ENCODE data around the gene RGS14. TPM values are rescaled to one million over a fixed set of nuclear protein-coding genes. Genes with fewer than 3 reads are reported as not detected.

RGS14 gene
- total RNA-seq, 1 experiment from 2014 or later: 9.4 TPM

DNA sequence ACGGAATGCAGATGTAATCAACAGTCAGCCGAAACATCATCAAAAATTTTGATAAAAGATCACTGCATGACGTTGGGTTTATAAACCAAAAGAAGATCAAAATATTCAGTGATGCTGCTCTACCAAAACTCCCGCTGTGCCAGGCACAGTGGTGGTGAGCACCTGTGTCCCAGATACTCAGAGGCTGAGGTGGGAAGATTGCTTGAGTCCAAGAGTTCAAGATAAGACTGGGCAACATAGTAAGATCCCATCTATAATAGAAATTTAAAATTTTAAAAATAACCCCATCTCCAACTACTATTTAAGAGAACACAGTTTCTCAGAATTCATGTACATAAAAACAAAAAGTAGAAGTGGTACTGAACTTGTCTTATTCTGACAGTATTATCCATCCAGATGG lies 10.0 kb upstream of the RGS14 start:
- ATAC-seq (no peak), DNase-seq (ENCODE audit: low read depth, low spot score) (no peak)
- H4K20me1 ChIP-seq (ENCODE audit: insufficient read depth): peaks cover 3% of the 10 kb centered on the region; the same call in 1 of the 2 replicates
- peaks cover 14 to 16% of the 10 kb centered on the region in 2 experiments for H3K4me1 ChIP-seq (ENCODE audit: control insufficient read depth in 1 of 2, insufficient read depth in 2 of 2, low read length in 2 of 2)
- RAD21 ChIA-PET (ENCODE audit: low non-redundant PET in 1 of 2, low total read pairs in 2 of 2, uncharacterized antibody in 2 of 2, unreplicated experiment in 2 of 2): no interaction called here
- no peaks in the 10 kb centered on the region for H3K9me3 ChIP-seq (ENCODE audit: control insufficient read depth in 1 of 2, insufficient read depth in 1 of 2, low read depth in 1 of 2, low read length in 2 of 2)
- BruUV-seq (replicated peaks): no TSS peak
- no peak overlapping the region for H3K9ac ChIP-seq (ENCODE audit: low read length)
- no peak overlapping the region for H3K4me2 ChIP-seq (ENCODE audit: low read length)
- no peaks in the 10 kb centered on the region for H3K27me3 ChIP-seq (ENCODE audit: insufficient read depth, low read length)
- no peak overlapping the region for H2AFZ ChIP-seq (ENCODE audit: low read depth, low read length, poor library complexity, severe bottlenecking)
- intact Hi-C loops (cut with micrococcal nuclease): no loop called here
- H3K4me3 ChIP-seq (replicated peaks in 1 of 2; ENCODE audit: low read depth in 1 of 2, low read length in 2 of 2): no peak overlapping the region
- CTCF ChIA-PET: interaction anchor here (1.9 kb wide), 1 partner anchor 23 kb away, joined by 6 read pairs; no protein-coding TSS in a partner anchor
- no peaks in the 10 kb centered on the region for H3K9me2 ChIP-seq (ENCODE audit: insufficient read depth)
- peaks cover 82% of the 10 kb centered on the region for H3K79me2 ChIP-seq (ENCODE audit: insufficient read depth, low read length)
- POLR2A ChIA-PET: no interaction called here
- TF ChIP-seq YY1 (IDR thresholded peaks at IDR 0.05; ENCODE audit: extremely low read depth, insufficient replicate concordance, low read depth, low read length): no peak
- TF ChIP-seq EZH2phosphoT487 (IDR thresholded peaks at IDR 0.05; ENCODE audit: borderline replicate concordance): no peak
- no peak for TF ChIP-seq TCF7L2 (IDR thresholded peaks at IDR 0.05; ENCODE audit: borderline replicate concordance, extremely low read depth, insufficient read depth, insufficient read length)
- no peak for TF ChIP-seq ZNF274 (IDR thresholded peaks at IDR 0.05; ENCODE audit: low read depth, low read length)
- TF ChIP-seq, protein P1, sequence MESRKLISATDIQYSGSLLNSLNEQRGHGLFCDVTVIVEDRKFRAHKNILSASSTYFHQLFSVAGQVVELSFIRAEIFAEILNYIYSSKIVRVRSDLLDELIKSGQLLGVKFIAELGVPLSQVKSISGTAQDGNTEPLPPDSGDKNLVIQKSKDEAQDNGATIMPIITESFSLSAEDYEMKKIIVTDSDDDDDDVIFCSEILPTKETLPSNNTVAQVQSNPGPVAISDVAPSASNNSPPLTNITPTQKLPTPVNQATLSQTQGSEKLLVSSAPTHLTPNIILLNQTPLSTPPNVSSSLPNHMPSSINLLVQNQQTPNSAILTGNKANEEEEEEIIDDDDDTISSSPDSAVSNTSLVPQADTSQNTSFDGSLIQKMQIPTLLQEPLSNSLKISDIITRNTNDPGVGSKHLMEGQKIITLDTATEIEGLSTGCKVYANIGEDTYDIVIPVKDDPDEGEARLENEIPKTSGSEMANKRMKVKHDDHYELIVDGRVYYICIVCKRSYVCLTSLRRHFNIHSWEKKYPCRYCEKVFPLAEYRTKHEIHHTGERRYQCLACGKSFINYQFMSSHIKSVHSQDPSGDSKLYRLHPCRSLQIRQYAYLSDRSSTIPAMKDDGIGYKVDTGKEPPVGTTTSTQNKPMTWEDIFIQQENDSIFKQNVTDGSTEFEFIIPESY (IDR thresholded peaks at IDR 0.05; ENCODE audit: extremely low read depth, insufficient replicate concordance, low read length): no peak
- no peak for TF ChIP-seq POLR2A (IDR thresholded peaks at IDR 0.05; ENCODE audit: borderline replicate concordance, extremely low read depth, insufficient read depth, insufficient read length)
- H3K36me3 ChIP-seq (ENCODE audit: control insufficient read depth in 1 of 2, insufficient read depth in 2 of 2, low read length in 2 of 2): peaks cover 8 to 11% of the 10 kb centered on the region in 2 experiments; a peak in 3 of 4 replicates
- no peak overlapping the region for H3K27ac ChIP-seq (ENCODE audit: low read depth, low read length)

DNA sequence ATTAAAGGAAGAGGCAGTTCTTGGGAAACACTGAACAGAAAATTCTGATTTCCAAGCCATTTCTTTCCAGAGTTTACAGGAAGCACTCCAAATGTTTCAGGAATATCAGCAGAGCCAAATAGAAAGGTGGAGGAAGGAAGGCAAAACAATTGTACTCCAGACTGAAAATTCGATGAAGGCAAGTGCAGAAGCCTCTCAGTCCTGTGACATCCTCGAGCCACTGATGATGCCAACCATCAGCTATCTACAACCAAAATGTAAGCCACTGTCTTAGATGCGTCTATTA lies 8.4 kb upstream of the RGS14 start:
- no peaks in the 10 kb centered on the region for H3K9me2 ChIP-seq (ENCODE audit: insufficient read depth)
- H3K27ac ChIP-seq (ENCODE audit: low read depth, low read length): no peak overlapping the region
- no peak overlapping the region for H3K4me2 ChIP-seq (ENCODE audit: low read length)
- H2AFZ ChIP-seq (ENCODE audit: low read depth, low read length, poor library complexity, severe bottlenecking): no peak overlapping the region
- peaks cover 8 to 11% of the 10 kb centered on the region in 2 experiments; a peak in 3 of 4 replicates for H3K36me3 ChIP-seq (ENCODE audit: control insufficient read depth in 1 of 2, insufficient read depth in 2 of 2, low read length in 2 of 2)
- CTCF ChIA-PET: no interaction called here
- H3K9me3 ChIP-seq (ENCODE audit: control insufficient read depth in 1 of 2, insufficient read depth in 1 of 2, low read depth in 1 of 2, low read length in 2 of 2): no peaks in the 10 kb centered on the region
- no peak overlapping the region for H3K9ac ChIP-seq (ENCODE audit: low read length)
- BruUV-seq (replicated peaks): no TSS peak
- H3K79me2 ChIP-seq (ENCODE audit: insufficient read depth, low read length): peaks cover 69% of the 10 kb centered on the region
- intact Hi-C loops (cut with micrococcal nuclease): no loop called here
- H4K20me1 ChIP-seq (ENCODE audit: insufficient read depth): peaks cover 3% of the 10 kb centered on the region; the same call in 1 of the 2 replicates
- ATAC-seq (no peak), DNase-seq (ENCODE audit: low read depth, low spot score) (no peak)
- no peak overlapping the region for H3K4me3 ChIP-seq (replicated peaks in 1 of 2; ENCODE audit: low read depth in 1 of 2, low read length in 2 of 2)
- RAD21 ChIA-PET (ENCODE audit: low non-redundant PET in 1 of 2, low total read pairs in 2 of 2, uncharacterized antibody in 2 of 2, unreplicated experiment in 2 of 2): no interaction called here
- POLR2A ChIA-PET: no interaction called here
- no peaks in the 10 kb centered on the region for H3K27me3 ChIP-seq (ENCODE audit: insufficient read depth, low read length)
- H3K4me1 ChIP-seq (ENCODE audit: control insufficient read depth in 1 of 2, insufficient read depth in 2 of 2, low read length in 2 of 2): peaks cover 14 to 16% of the 10 kb centered on the region in 2 experiments
- TF ChIP-seq ZFX (IDR thresholded peaks at IDR 0.05) (no peak), YY1 (IDR thresholded peaks at IDR 0.05; ENCODE audit: extremely low read depth, insufficient replicate concordance, low read depth, low read length) (no peak), RAD21 (IDR thresholded peaks at IDR 0.05; ENCODE audit: low read depth) (no peak), EZH2 (IDR thresholded peaks at IDR 0.05) (no peak), CBX3 (IDR thresholded peaks at IDR 0.05; ENCODE audit: low read depth) (no peak), ZNF274 (IDR thresholded peaks at IDR 0.05; ENCODE audit: low read depth, low read length) (no peak), JUND (IDR thresholded peaks at IDR 0.05) (no peak), ELF1 (IDR thresholded peaks at IDR 0.05; ENCODE audit: borderline replicate concordance, low read depth) (no peak), EGR1 (IDR thresholded peaks at IDR 0.05; ENCODE audit: low read depth) (no peak)
- TF ChIP-seq, protein P2, sequence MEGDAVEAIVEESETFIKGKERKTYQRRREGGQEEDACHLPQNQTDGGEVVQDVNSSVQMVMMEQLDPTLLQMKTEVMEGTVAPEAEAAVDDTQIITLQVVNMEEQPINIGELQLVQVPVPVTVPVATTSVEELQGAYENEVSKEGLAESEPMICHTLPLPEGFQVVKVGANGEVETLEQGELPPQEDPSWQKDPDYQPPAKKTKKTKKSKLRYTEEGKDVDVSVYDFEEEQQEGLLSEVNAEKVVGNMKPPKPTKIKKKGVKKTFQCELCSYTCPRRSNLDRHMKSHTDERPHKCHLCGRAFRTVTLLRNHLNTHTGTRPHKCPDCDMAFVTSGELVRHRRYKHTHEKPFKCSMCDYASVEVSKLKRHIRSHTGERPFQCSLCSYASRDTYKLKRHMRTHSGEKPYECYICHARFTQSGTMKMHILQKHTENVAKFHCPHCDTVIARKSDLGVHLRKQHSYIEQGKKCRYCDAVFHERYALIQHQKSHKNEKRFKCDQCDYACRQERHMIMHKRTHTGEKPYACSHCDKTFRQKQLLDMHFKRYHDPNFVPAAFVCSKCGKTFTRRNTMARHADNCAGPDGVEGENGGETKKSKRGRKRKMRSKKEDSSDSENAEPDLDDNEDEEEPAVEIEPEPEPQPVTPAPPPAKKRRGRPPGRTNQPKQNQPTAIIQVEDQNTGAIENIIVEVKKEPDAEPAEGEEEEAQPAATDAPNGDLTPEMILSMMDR (IDR thresholded peaks at IDR 0.05 in 2 of 3, conservative IDR thresholded peaks at IDR 0.05 in 1 of 3; ENCODE audit: borderline replicate concordance in 1 of 3, insufficient read depth in 1 of 3, low read depth in 2 of 3, low read length in 2 of 3): no peak
- TF ChIP-seq, protein P3, sequence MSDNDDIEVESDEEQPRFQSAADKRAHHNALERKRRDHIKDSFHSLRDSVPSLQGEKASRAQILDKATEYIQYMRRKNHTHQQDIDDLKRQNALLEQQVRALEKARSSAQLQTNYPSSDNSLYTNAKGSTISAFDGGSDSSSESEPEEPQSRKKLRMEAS (IDR thresholded peaks at IDR 0.05): no peak

Data from HCT116 (cell line).